ENCODE results near the gene DAGLB.

GRCh38 chr7:6437251-6437650 is 10.5 kb downstream of the DAGLB start:
- TF ChIP-seq EZH2 (IDR thresholded peaks at IDR 0.05; ENCODE audit: insufficient read depth, poor library complexity, severe bottlenecking) (no peak), EZH2phosphoT487 (IDR thresholded peaks at IDR 0.05; ENCODE audit: insufficient read depth, low read depth) (no peak)

All from GM23248 (cell line).